GM21717 (cell line): ENCODE data around the gene RASA2.
"Not testable (repeated sequence)": the region's sequence is repeated elsewhere in the genome, so short reads cannot be mapped to it uniquely, and the experiment has no call there.

Experiments
- ATAC-seq: cut with Tn5 transposase; IDR thresholded peaks from one replicate; pipeline ENCODE4 v1.9.1; 2021; ENCODE audit warnings: mild to moderate bottlenecking, moderate library complexity; ENCODE audit not compliant: unreplicated experiment

Gene RASA2

DNA sequence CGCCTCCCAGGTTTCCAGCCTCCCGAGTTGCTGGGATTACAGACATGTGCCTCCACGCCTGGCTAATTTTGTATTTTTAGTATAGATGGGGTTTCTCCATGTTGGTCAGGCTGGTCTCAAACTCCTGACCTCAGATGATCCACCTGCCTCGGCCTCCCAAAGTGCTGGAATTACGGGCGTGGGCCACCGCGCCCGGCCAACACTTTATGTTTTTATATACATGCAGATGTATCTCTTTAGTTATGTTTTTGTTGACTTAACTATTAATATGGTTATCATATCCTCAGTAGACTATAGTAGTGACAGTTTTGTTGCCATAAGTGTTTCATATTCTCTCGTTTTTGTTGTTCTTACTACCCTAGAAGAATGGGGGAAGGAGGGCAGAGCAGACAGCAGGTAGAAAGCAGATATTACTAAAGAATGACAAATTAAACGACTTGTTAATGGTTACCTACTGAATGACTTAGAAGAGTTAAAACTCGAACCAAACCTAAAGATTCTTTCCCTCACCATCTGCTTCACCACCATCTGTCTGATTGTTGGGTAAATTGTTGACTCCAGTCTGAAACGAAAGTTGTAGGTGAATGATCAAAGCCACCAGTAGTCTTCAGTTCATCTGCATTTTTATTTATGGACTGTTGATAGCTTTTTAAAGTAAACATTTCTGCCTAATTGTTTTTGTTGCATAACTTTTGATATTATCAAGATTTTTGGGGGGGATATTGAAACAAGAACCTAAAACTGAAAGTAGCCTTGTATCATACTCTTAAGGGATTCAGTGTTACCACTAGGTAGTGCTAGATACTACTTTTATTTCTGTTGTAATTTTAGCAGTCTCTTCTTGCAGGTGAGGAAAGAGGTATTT is 89.3 kb downstream of the RASA2 start:
- ATAC-seq, result no peak

- no peak for ATAC-seq
Observed at GRCh38 chr3:141576744-141577052, 89.9 kb downstream of the RASA2 start.

DNA sequence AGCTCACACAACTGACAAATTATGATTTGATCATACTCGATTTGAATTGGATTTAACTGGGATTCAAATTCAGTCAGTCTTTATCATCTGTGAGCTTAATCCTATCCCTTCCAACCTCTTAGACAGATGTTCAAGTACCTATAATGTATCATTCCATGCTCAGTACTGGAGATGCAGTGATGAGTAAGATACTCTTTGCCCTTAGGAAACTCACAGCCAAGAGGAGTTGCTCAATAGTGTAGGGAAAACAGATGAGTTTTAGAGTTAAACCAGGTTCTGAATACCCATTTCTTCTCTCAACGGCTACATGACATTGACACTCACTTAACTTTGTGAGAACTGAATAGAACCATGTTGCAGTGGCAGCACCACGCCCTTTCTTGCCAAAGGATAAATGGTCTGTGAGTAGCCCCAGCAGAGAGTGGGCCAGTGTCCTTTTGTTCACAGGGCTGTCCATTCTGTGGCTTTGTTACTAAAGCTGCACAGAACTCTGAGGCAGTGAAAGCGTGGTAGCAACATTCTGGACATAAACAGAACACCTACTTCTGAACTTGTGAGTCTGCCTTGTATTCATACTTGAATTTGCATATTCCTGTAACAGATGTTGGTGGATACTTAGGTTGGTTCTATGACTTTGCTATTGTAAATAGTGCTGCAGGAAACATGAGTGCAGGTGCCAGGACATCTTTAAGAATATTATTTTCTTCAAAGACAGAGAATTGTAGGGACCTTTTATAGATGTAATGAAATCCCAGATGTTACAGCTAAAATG is 91.6 kb downstream of the RASA2 start:
- no peak for ATAC-seq

DNA sequence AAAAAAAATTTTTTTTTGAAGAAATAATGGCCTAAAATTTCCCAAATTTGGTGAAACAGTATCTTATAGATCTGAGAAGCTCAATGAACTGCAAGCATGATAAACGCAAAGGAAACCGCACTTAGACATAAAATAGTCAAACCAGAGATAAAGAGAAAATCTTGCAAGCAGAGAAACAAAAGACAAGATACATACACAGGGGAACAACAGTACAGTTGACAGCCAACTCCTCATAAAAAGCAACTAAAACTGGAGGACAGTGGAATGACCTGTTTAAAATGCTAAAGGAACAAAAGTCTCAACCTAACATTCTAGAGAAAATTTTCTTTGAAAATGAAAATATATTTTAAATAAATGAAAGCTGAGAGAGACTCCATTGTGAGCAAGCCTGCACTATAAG is 107.5 kb downstream of the RASA2 start:
- no peak for ATAC-seq

GRCh38 chr3:141597931-141598330 is 111.1 kb downstream of the RASA2 start:
- no peak for ATAC-seq

GRCh38 chr3:141600331-141600730 is 113.5 kb downstream of the RASA2 start:
- no peak for ATAC-seq

DNA sequence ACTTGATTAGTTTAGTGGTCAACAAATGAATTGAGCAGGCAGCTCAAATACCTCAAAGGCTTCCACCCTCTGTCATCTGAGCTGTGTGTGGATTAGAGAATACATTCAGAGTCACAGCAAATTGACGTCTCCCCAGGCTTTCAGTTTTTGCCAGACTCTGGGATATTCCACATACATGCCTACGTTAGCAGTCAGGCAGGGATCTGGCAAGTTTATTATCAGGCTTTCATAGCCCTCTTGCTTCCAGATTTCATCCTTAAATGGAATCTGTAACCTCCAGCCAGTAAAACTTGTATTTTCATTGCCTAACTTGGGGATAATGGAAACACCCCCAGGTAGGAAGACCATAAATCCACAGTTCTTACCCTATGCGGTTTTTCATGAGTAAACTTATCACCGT is 115.9 kb downstream of the RASA2 start:
- ATAC-seq, result no peak

DNA sequence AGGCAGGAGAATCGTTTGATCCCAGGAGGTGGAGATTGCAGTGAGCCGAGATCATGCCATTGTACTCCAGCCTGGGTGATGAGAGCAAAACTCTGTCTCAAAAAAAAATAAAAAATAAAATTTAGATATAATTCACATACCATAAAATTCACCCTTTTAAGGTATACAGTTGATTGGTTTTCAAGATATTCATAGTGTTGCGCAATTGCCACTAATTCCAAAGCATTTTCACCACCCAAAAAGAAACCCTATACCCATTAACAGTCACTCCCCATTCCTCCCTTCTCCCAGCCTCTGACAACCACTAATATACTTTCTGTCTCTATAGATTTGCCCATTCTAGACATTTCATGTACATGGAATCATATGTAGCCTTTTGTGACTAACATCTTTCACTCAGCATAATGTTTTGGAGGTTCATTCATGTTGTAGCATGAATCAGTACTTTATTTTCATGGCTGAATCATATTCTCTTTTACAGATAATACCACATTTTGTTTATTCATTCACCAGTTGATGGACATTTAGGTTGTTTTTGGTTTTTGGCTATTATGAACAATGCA is 116.7 kb downstream of the RASA2 start:
- ATAC-seq, result no peak

- no peak for ATAC-seq
Observed at GRCh38 chr3:141605883-141606282, 119.1 kb downstream of the RASA2 start.

DNA sequence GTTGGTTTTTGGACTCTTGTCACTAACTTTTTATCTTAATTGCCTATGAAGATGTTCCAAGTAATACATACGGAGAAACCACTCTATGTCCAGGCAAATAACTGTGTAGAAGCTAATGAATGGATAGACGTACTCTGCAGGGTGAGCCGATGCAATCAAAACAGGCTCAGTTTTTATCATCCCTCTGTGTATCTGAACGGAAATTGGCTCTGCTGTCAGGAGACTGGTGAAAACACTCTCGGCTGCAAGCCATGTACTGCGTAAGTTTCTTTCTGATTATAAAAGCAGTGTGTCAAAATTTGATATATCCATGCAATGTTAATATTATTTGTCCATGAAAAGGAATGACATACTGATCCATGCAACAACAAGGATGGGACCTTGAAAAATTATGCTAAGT is 121.6 kb downstream of the RASA2 start:
- ATAC-seq, result no peak

DNA sequence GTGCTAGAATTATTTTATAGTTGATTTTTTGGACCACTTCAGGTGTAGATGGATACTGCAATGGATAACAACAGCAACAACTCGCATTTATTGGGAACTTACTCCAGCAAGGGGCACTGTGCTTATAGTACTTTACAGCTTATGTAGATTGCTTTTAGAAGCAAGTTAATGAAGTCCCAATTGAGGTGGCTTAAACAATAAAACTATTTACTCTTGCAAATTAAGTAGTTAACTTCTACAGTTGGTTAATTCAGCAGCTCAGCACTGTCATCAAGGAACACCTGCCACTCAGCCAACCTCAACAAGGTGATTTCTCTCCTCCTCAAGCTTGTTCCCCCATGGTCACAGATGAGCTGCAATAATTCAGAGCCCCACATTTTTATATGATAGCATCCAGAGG is 124.1 kb downstream of the RASA2 start:
- ATAC-seq, result no peak

DNA sequence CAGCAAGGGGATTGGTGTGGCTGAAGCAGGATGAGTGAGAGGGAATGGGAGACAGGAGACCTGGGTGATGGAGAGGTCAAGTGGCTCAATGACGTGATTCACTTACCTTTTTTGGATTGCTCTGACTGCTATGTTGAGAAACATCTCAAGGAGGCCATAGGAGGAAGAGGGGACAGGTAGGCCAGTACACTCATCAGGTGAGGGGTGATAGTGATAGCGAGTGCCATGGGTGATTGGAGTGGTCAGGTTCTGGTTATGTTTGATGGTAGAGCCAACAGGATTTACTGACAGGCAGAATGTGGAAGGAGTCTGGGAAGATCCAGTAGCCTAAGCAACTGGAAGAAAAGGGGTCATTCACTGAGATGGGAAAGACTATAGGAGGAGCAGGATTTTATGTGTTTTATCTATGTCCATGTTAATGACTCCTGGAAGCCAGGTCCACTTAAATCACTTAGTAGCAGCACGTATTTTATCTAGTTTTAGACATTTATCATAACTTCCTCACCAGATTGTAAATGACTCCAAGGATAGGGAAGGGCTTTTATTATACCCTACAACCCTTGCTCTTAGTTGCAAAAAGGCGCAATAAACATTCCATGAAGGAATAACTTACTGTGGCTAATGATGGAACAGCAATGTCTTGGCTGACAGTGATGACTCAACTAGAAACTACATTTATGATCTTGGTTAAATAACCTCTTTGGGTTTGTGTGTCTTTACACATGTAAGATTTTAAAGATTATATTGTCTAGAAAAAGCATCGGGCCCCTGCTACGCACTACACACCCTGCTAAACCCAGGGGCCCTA is 131.5 kb downstream of the RASA2 start:
- ATAC-seq, result no peak

GRCh38 chr3:141618938-141619337 is 132.1 kb downstream of the RASA2 start:
- no peak for ATAC-seq

DNA sequence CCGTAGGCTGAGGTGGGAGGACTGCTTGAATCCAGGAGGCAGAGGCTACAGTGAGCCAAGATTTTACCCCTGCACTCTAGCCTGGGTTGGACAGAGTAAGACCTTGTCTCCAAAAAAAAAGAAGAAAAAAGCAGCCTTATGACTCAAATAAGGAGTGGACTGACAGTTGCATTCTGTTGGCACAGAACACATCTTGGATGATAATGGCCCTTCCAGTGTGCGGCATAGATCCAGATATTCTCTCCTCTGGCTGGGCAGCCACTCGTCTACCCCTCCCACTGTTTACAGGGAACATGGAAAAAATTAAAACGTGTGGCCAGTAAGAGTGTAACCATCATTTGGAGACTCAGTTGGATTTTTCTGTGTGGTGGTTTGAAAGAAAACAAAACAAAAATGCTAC is 132.6 kb downstream of the RASA2 start:
- no peak for ATAC-seq

DNA sequence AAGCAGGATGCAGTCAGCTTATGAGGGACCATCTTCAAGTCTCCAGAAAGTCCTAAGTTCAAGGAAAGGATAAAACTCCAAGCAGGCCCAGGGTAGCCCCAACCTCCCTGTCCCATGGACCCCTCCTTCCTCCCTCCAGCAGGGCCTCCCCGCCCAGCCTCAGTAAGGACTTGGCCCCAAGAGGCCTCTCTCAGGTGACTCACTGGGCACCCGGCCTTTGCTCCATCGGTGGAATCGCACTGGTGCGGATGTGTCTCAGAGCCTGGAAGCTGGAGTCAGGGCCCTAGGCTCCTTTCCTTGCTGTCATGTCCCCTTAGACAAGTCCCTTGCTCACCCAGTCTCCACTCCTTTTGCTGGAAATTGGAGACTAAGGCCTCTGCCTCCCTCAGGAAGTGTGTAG is 136.9 kb downstream of the RASA2 start:
- ATAC-seq, result no peak

GRCh38 chr3:141625506-141625905 is 138.7 kb downstream of the RASA2 start:
- no peak for ATAC-seq

DNA sequence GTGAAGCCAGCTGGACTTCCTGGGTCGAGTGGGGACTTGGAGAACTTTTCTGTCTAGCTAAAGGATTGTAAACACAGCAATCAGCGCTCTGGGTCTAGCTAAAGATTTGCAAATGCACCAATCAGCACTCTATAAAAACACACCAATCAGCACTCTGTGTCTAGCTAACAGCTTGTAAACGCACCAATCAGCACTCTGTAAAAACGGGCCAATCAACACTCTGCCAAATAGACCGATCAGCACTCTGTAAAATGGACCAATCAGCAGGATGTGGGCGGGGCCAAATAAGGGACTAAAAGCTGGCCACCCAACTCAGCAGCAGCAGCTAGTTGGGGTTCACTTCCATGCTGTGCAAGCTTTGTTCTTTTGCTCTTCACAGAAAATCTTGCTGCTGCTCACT is 141.5 kb downstream of the RASA2 start:
- not testable (repeated sequence) for ATAC-seq

DNA sequence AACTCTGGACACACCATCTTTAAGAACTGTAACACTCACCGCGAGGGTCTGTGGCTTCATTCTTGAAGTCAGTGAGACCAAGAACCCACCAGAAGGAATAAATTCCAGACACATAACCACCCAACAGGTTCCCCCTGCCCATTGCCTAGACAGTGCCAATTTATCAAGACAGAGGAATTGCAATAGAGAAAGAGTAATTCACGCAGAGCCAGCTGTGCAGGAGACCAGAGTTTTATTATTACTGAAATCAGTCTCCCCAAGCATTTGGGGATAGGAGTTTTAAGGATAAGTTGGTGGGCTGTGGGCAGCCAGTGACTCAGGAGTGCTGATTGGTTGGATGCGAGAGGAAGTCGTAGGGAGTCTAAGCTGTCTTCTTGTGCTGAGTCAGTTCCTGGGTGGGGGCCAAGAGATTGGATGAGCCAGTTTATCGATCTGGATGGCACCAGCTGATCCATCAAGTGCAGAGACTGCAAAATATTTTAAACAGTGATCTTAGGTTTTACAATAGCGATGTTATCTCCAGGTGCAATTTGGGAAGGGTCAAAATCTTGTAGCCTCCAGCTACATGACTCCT is 142.1 kb downstream of the RASA2 start:
- not testable (repeated sequence) for ATAC-seq

GRCh38 chr3:141629976-141630375 is 143.1 kb downstream of the RASA2 start:
- no peak for ATAC-seq

GRCh38 chr3:141632779-141633374 is 146.1 kb downstream of the RASA2 start:
- no peak for ATAC-seq
